MG63 (cell line): ENCODE results near the gene HTR3D. TPM values are rescaled to one million over a fixed set of nuclear protein-coding genes. Genes with fewer than 3 reads are reported as not detected.
"Not testable (repeated sequence)": the region's sequence is repeated elsewhere in the genome, so short reads cannot be mapped to it uniquely, and the experiment has no call there.

Experiments
- DNase-seq: peaks from one replicate; pipeline ENCODE4 v3.0.0-alpha.2; 2020
- H3K27me3 ChIP-seq: fragments of 250-450 bp; sonication (Bioruptor Pico); 2 replicates; pipeline ENCODE4 v1.5.1; 2020; ENCODE audit warnings: mild to moderate bottlenecking, moderate library complexity
- H3K36me3 ChIP-seq: fragments of 250-450 bp; sonication (Bioruptor Pico); 2 replicates; pipeline ENCODE4 v1.5.1; 2020; ENCODE audit warnings: mild to moderate bottlenecking, moderate library complexity
- H3K4me3 ChIP-seq: fragments of 250-450 bp; sonication (Bioruptor Pico); 2 replicates; pipeline ENCODE4 v1.5.1; 2020; ENCODE audit warnings: mild to moderate bottlenecking, moderate library complexity
- H3K9me3 ChIP-seq: fragments of 250-450 bp; sonication (Bioruptor Pico); 2 replicates; pipeline ENCODE4 v1.5.1; 2020; ENCODE audit warnings: mild to moderate bottlenecking, moderate library complexity
- total RNA-seq: library from RNA; depleted of rRNA; stranded (reverse); fragments of >200 nt; shearing (Covaris generic); gene quantifications from 2 replicates; pipeline ENCODE4 v1.2.3, GENCODE V29; 2014; ENCODE audit warnings: low replicate concordance

The HTR3D gene
- total RNA-seq, 1 experiment from 2014 or later: not detected

- no peak overlapping the region for H3K4me3 ChIP-seq
- no peak for DNase-seq
- no peaks in the 10 kb centered on the region for H3K27me3 ChIP-seq
Observed at GRCh38 chr3:184011230-184011876, 20.2 kb upstream of the HTR3D start.

DNA sequence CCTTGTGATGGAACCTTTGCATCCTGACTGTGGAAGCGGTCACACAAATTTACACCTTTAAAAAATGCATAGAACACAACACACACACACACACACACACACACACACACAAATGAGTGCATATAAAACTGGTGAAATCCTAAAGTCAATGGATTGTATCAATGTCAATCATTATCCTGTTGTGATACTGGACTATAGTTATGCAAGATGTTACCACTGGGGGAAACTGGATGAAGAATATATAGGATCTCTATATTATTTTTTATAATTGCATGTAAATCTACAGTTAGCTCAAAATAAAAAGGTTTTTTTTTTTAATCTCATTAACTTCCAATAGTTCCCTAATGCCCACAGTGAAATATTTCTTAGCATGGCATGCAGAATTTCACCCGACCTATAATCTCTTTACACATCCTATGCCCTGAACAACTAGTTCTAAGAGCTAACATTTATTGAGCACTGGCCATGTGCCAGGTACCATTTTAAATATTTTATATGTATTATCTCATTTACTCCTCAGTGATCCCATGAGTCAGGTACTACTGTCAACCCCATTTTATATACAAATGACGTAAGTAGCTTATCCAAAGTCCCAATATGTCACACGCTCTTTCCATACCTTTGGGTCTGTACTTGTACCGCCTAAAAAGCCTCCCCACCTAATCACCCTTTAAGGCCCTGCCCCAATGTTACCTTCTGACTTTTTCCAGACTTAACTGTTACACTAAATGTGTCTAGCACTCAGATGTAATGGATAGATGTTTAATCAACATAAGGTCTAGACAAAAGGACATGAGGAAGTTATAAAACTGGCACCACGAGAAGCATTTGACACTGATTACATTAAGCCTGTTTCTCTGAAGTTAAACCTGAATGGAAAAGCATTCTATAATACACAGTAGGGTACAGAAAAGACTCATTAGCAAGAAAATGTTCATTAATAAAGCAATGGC is 19.3 kb upstream of the HTR3D start:
- H3K4me3 ChIP-seq: no peak overlapping the region
- H3K36me3 ChIP-seq: peaks cover 32% of the 10 kb centered on the region
- no peaks in the 10 kb centered on the region for H3K9me3 ChIP-seq
- H3K27me3 ChIP-seq: no peaks in the 10 kb centered on the region
- DNase-seq: no peak

More at GRCh38 chr3:184011230-184011876, 20.2 kb upstream of the HTR3D start:
- Histone ChIP-seq H3K9me3 (no peaks in the 10 kb centered on the region), H3K36me3 (peaks cover 30% of the 10 kb centered on the region)

- no peak for DNase-seq
- H3K4me3 ChIP-seq: no peak overlapping the region
- H3K36me3 ChIP-seq: peaks cover 27% of the 10 kb centered on the region
- H3K27me3 ChIP-seq: no peaks in the 10 kb centered on the region
- no peaks in the 10 kb centered on the region for H3K9me3 ChIP-seq
Observed at GRCh38 chr3:184015381-184016019, 16.0 kb upstream of the HTR3D start.

DNA sequence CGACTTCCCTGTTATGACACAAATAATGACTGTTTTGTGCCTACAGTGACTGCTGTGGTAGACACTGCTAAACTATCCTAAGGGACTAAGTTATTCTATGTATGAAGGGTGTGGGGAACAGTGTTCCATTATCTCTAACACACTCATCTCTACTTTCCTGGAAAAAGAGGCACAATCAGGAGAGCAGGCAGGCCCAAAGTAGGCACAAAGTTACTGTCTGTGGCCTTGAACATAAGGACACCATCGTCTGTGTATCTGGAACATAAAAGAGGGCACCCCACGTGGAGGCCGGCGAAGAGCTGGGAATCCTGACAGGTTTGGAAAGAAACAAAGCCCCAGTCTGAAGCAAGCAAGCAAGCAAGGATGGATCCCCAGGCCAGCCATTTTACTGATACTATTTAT is 15.4 kb upstream of the HTR3D start:
- no peaks in the 10 kb centered on the region for H3K9me3 ChIP-seq
- peaks cover 27% of the 10 kb centered on the region for H3K36me3 ChIP-seq
- peak overlapping the region; percentile 100 for H3K4me3 ChIP-seq
- DNase-seq: no peak
- no peaks in the 10 kb centered on the region; the same call in 1 of the 2 replicates for H3K27me3 ChIP-seq

DNA sequence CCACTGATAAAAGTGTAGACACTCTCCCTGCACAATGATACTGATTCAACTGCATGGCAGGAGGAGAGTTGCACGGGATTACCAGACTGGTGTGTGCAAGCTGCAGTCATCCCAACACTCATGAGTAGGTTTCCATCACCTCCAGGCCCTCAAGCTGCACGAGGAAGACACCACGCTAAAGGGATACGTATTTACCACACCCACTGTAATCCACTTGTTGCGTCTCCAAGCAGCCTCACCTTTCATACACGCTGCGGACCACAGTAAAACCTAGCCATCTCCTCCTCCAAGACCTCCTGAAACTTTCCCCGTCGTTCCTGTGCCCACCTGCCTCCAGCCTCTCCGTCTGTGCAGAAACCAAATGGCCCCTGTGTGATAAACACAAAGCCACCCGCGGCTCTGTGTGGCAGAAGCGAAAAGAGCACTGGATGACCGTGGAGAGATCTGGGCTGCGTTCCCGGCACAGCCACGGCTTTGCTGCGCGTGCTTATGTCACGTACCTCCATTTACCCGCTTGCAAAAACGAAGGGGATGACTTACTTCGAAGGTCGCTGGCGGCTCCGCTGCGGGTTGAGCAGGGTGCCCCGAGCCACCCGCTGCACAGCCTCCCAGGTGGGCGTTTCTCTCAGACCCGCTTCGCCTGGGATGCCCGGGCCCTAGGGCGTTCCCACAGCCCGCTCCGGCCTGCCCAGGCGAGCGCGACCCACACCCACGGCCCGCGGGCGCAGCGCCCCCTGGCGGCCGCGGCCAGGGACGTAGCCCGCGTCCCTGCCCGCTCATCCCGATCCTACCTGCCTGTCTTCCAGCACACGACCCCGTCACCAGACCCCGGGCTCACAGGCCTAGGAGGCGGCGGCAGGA is 14.5 kb upstream of the HTR3D start:
- Histone ChIP-seq H3K9me3 (no peaks in the 10 kb centered on the region), H3K4me3 (peak overlapping the region; percentile 100), H3K27me3 (no peaks in the 10 kb centered on the region; the same call in 1 of the 2 replicates), H3K36me3 (peaks cover 19% of the 10 kb centered on the region)
- peak; percentile 73 for DNase-seq

- Histone ChIP-seq H3K36me3 (peaks cover 13% of the 10 kb centered on the region), H3K27me3 (no peaks in the 10 kb centered on the region; the same call in 1 of the 2 replicates), H3K9me3 (no peaks in the 10 kb centered on the region), H3K4me3 (peak within 1 kb of the TSS; percentile 100)
- DNase-seq: peak; percentile 95
Observed at GRCh38 chr3:184017672-184018423, 13.7 kb upstream of the HTR3D start, which contains the start of gene ABCC5. TSS of gene ABCC5 (minus strand) at chr3:184017884. CDS start at chr3:184014392, 3,492 bp downstream.

DNA sequence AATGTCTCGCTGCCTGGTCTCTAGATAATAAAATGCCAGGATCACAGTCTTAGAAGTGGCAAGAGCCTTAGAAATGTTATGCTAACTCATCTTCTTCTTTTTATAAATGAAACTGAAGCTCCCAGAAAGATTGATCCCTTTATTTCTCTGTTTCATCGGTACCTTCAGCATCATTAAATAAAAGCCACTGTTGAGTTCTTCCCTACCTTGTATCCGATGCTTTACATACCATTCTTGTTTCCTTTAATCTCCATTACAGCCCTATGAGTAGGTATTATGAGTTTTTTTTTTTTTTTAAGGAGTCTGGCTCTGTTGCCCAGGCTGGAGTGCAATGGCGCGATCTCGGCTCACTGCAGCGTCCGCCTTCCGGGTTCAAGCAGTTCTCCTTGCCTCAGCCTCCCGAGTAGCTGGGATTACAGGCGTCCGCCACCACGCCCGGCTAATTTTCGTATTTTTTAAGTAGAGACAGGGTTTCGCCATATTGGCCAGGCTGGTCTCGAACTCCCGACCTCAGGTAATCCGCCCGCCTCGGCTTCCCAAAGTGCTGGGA is 13.0 kb upstream of the HTR3D start:
- H3K9me3 ChIP-seq: no peaks in the 10 kb centered on the region
- peaks cover 9% of the 10 kb centered on the region for H3K36me3 ChIP-seq
- peak overlapping the region; percentile 100 for H3K4me3 ChIP-seq
- no peaks in the 10 kb centered on the region; the same call in 1 of the 2 replicates for H3K27me3 ChIP-seq
- no peak for DNase-seq

DNA sequence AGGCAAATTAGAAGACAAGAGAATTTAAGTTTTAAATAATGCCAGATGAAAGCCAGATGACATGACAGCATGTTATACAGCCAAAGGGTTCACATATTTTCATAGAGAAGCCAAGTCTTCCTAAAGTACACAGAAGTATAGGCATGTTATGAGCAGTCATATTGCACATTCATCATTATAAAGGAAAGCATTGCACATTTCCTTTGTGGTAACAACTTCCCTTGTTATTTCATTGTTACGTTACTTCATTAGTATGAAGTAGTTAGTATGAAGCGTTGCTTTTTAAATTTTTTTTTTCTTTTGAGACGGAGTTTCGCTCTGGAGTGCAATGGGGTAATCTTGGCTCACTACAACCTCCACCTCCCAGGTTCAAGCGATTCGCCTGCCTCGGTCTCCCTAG is 9.2 kb upstream of the HTR3D start:
- Histone ChIP-seq H3K9me3 (no peaks in the 10 kb centered on the region), H3K36me3 (no peaks in the 10 kb centered on the region; the same call in 1 of the 2 replicates), H3K27me3 (peaks cover 4% of the 10 kb centered on the region), H3K4me3 (no peak overlapping the region)
- DNase-seq: no peak

DNA sequence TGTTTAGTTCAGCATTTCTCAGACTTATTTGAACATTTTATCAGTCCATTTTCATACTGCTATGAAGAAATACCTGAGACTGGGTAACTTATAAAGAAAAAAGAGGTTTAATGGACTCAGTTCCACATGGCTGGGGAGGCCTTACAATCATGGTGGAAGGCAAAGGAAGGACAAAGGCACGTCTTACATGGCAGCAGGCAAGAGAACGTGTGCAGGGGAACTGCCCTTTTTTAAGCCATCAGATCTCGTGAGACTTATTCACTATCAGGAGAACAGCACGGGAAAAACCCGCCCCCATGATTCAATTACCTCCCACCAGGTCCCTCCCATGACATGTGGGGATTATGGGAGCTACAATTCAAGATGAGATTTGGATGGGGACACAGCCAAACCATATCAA is 6.3 kb upstream of the HTR3D start:
- not testable (repeated sequence) for H3K36me3 ChIP-seq, DNase-seq, H3K27me3 ChIP-seq, H3K9me3 ChIP-seq, H3K4me3 ChIP-seq

- not testable (repeated sequence) for H3K9me3 ChIP-seq, DNase-seq, H3K4me3 ChIP-seq, H3K27me3 ChIP-seq, H3K36me3 ChIP-seq
Observed at GRCh38 chr3:184028275-184028890, 3.2 kb upstream of the HTR3D start.

DNA sequence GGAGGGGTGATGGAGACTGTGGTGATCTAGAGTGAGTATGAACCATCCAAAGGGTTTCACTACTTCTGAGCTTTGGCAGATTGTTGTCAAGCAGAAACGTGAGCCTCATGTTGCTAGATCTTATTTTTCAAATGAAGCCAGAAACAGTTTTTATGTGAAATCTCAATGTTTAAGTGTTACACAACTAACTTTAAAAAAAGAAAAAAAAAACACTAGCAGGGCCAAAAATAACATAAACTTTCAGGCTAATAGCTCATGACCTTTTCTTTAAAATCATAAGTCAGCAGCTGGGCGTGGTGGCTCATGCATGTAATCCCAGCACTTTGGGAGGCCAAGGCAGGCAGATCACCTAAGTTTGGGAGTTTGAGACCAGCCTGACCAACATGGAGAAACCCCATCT is 2.1 kb upstream of the HTR3D start:
- peak; percentile 61 for DNase-seq
- H3K27me3 ChIP-seq: peaks cover 20% of the 10 kb centered on the region
- no peak overlapping the region for H3K4me3 ChIP-seq
- no peaks in the 10 kb centered on the region for H3K9me3 ChIP-seq
- H3K36me3 ChIP-seq: no peaks in the 10 kb centered on the region

DNA sequence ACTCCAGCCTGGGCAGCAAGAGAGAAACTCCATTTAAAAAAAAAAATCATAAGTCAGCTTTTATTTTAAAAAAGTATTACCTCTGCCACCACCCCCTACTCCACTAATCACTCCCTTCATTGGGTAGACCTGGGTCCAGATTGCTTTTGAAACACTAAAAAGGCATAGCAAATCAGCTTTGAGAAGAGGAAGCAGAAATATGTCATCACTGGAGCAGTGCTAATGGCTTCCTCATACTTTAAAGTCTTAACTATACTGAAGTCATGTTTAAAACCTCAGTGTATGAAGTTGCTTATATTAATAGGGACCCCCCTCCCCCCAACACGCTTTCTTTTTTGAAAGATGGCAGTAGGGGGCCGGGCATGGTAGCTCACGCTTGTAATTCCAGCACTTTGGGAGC is 1.0 kb upstream of the HTR3D start:
- Histone ChIP-seq H3K27me3 (peaks cover 23% of the 10 kb centered on the region), H3K9me3 (no peaks in the 10 kb centered on the region), H3K36me3 (no peaks in the 10 kb centered on the region), H3K4me3 (no peak overlapping the region)
- DNase-seq: no peak

DNA sequence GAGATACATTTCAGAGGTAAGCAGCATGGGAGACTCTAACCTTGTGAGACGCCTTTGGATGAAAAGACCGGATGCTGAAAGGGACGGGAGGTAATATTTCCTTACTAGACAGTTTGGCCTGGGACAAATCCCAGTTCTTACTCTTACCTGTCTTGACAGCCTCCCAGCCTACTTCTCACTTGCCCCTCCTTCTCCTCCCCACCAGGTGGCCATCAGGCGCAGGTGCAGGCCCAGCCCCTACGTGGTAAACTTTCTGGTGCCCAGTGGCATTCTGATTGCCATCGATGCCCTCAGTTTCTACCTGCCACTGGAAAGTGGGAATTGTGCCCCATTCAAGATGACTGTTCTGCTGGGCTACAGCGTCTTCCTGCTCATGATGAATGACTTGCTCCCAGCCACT is 6.3 kb downstream of the HTR3D start:
- Histone ChIP-seq H3K4me3 (no peak overlapping the region), H3K9me3 (no peaks in the 10 kb centered on the region), H3K36me3 (no peaks in the 10 kb centered on the region), H3K27me3 (peaks cover 22% of the 10 kb centered on the region)
- DNase-seq: no peak

DNA sequence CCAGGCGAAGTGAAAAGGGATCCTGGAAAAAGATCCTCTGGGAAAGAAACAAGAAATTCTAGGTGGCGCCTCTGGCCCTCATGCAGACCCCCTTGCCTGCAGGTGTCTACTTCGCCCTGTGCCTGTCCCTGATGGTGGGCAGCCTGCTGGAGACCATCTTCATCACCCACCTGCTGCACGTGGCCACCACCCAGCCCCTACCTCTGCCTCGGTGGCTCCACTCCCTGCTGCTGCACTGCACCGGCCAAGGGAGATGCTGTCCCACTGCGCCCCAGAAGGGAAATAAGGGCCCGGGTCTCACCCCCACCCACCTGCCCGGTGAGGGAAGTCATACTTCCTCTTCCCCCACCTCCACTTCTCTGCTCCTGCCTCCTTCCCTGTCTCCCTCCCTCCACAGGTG is 6.8 kb downstream of the HTR3D start:
- not testable (repeated sequence) for DNase-seq, H3K9me3 ChIP-seq, H3K4me3 ChIP-seq, H3K36me3 ChIP-seq
- peaks cover 20% of the 10 kb centered on the region for H3K27me3 ChIP-seq

- Histone ChIP-seq H3K27me3 (peaks cover 10% of the 10 kb centered on the region), H3K36me3 (no peaks in the 10 kb centered on the region), H3K9me3 (no peaks in the 10 kb centered on the region), H3K4me3 (no peak overlapping the region)
- DNase-seq: no peak
Observed at GRCh38 chr3:184039414-184039813, 7.9 kb downstream of the HTR3D start.
